ENCODE results near the gene PFN1. TPM values are rescaled to one million over a fixed set of nuclear protein-coding genes. Genes with fewer than 3 reads are reported as not detected.

PFN1 gene
- total and polyA plus RNA-seq, 8 donors = 218 to 789 (median 594) TPM

DNA sequence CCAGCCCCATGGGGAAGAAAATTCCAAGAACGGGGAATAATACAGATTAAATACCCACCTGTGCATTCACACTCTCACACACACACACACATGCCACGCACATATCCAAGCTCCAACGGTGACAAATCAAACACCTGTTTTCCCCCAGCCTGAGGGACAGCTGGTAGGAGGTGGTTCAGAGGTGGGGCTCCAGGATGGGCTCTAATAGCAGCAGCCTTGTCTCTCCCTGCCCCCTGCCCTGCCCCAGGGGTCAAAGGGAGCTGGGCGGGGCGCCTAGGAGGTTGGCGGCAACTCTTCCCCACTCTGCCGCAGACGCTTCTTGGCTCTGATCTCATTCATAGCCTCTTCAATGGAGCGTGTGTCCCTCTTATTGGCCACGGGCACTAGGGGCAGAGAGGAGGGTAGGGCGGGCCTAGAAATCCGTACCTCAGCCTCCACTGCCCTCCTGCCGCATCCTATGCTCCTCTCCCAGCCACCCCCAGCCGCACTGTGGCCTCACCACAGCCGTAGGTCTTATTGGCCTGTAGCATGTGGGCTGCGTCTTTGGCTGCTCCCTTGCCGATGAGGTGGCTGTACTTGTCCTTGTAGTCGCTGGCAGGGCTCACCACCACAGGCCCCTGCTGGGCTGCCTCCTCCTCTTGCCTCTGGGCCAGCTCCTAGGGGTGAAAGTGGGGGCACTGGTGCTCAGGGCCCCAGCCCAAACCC lies 11.1 kb upstream of the PFN1 start:
- intact Hi-C loops (cut with DNase I; ENCODE audit: low total_unique reads) = no loop called here
- Histone ChIP-seq H3K36me3 (peaks cover 13 to 44% (median 36%) of the 10 kb centered on the region in 4 donors), H3K4me3 (no peak overlapping the region), H3K9me3 (no peaks in the 10 kb centered on the region), H3K4me1 (no peaks in the 10 kb centered on the region), H3K27me3 (no peaks in the 10 kb centered on the region), H3K27ac (no peak overlapping the region)
- DNase-seq = no peak
- TF ChIP-seq POLR2A (IDR thresholded peaks at IDR 0.05) (no peak), POLR2AphosphoS5 (IDR thresholded peaks at IDR 0.05) (no peak), EP300 (IDR thresholded peaks at IDR 0.05) (no peak)
- TF ChIP-seq, protein P1, sequence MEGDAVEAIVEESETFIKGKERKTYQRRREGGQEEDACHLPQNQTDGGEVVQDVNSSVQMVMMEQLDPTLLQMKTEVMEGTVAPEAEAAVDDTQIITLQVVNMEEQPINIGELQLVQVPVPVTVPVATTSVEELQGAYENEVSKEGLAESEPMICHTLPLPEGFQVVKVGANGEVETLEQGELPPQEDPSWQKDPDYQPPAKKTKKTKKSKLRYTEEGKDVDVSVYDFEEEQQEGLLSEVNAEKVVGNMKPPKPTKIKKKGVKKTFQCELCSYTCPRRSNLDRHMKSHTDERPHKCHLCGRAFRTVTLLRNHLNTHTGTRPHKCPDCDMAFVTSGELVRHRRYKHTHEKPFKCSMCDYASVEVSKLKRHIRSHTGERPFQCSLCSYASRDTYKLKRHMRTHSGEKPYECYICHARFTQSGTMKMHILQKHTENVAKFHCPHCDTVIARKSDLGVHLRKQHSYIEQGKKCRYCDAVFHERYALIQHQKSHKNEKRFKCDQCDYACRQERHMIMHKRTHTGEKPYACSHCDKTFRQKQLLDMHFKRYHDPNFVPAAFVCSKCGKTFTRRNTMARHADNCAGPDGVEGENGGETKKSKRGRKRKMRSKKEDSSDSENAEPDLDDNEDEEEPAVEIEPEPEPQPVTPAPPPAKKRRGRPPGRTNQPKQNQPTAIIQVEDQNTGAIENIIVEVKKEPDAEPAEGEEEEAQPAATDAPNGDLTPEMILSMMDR (IDR thresholded peaks at IDR 0.05) = no peak
- WGBS, 5 donors = 75 to 89% (median 86%) methylated on average over 18 of the region's 18 CpGs

DNA sequence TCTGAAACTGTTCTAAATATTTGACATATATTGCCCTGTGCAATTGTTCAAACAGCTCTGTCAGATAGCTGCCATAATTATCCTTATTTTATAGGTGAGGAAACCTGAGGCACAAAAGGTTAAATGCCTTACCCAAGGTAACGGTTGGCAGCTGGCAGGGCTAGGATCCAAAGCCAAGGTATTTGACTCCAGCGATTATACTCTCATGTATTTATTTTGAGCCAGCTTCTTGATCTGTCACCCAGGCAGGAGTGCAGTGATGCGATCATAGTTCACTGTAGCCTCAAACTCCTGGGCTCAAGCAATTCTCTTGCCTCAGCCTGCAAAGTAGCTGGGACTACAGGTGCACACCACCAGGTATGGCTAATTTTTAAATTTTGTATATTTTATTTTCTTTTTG lies 9.8 kb upstream of the PFN1 start:
- TF ChIP-seq POLR2A (IDR thresholded peaks at IDR 0.05) = no peak
- TF ChIP-seq EP300 (IDR thresholded peaks at IDR 0.05) = no peak
- TF ChIP-seq, protein P1 (IDR thresholded peaks at IDR 0.05) = no peak
- TF ChIP-seq POLR2AphosphoS5 (IDR thresholded peaks at IDR 0.05) = no peak
- WGBS, 5 donors = 52 to 70% (median 60%) methylated on average over 3 of the region's 3 CpGs
- no peak overlapping the region for H3K27ac ChIP-seq
- intact Hi-C loops (cut with DNase I; ENCODE audit: low total_unique reads) = no loop called here
- H3K4me3 ChIP-seq = no peak overlapping the region
- DNase-seq = no peak
- H3K9me3 ChIP-seq = no peaks in the 10 kb centered on the region
- H3K4me1 ChIP-seq = no peaks in the 10 kb centered on the region
- H3K27me3 ChIP-seq = no peaks in the 10 kb centered on the region
- H3K36me3 ChIP-seq = peaks cover 13 to 44% (median 36%) of the 10 kb centered on the region in 4 donors

DNA sequence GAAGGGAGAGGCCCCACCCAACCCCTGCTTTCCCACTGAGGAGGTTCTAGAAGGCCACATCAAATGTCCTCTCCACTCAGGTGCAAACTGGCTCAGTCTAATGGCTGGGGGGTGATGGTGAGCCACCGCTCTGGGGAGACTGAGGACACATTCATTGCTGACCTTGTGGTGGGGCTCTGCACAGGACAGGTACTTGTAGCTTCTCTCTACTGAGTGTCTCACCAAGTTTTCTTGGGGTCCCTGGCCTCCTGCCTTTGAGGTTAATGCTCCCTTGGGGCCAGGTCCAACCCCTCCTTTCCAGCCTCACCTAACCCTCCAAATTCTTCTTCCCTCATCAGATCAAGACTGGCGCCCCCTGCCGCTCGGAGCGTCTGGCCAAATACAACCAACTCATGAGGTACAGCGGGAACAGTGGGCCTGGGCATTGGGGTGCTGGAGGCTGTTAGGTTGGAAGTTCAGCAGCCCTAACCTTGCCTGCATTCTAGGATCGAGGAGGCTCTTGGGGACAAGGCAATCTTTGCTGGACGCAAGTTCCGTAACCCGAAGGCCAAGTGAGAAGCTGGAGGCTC lies 8.2 kb upstream of the PFN1 start:
- Histone ChIP-seq H3K4me3 (no peak overlapping the region), H3K4me1 (peaks cover 0 to 4% (median 1%) of the 10 kb centered on the region in 4 donors), H3K27me3 (no peaks in the 10 kb centered on the region), H3K9me3 (no peaks in the 10 kb centered on the region), H3K27ac (no peak overlapping the region), H3K36me3 (peaks cover 13 to 44% (median 36%) of the 10 kb centered on the region in 4 donors)
- TF ChIP-seq POLR2A (IDR thresholded peaks at IDR 0.05) (no peak), POLR2AphosphoS5 (IDR thresholded peaks at IDR 0.05) (no peak), EP300 (IDR thresholded peaks at IDR 0.05) (no peak)
- TF ChIP-seq, protein P1 (IDR thresholded peaks at IDR 0.05) = peak in 1 of 7 experiments; percentile 15
- intact Hi-C loops (cut with DNase I; ENCODE audit: low total_unique reads) = no loop called here
- DNase-seq = peak in 1 of 2 donors; percentile 46
- 77 to 85% (median 82%) methylated on average over 10 of the region's 10 CpGs for WGBS, 5 donors

DNA sequence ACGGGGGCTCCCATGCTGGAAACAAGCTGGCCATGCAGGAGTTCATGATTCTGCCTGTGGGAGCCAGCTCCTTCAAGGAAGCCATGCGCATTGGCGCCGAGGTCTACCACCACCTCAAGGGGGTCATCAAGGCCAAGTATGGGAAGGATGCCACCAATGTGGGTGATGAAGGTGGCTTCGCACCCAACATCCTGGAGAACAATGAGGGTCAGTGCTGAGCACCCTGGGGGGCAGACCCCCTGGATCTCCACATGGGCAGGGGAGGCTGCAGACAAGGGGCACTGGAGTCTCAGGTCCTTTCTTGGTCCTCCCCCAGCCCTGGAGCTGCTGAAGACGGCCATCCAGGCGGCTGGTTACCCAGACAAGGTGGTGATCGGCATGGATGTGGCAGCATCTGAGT lies 6.8 kb upstream of the PFN1 start:
- intact Hi-C loops (cut with DNase I; ENCODE audit: low total_unique reads) = no loop called here
- DNase-seq = no peak

More for the DNA sequence above, 6.8 kb upstream of the PFN1 start:
- H3K27ac ChIP-seq = no peak overlapping the region
- H3K4me1 ChIP-seq = peaks cover 8 to 18% (median 14%) of the 10 kb centered on the region in 4 donors
- no peak for TF ChIP-seq POLR2A (IDR thresholded peaks at IDR 0.05)
- 95 to 100% (median 97%) methylated on average over 6 to 8 of the region's 8 CpGs for WGBS, 5 donors
- no peak overlapping the region for H3K4me3 ChIP-seq
- H3K9me3 ChIP-seq = no peaks in the 10 kb centered on the region
- H3K27me3 ChIP-seq = no peaks in the 10 kb centered on the region
- peaks cover 10 to 29% (median 22%) of the 10 kb centered on the region in 4 donors for H3K36me3 ChIP-seq
